ENCODE data around the gene SUSD4. TPM values are rescaled to one million over a fixed set of nuclear protein-coding genes. Genes with fewer than 3 reads are reported as not detected.

Gene SUSD4
- total and polyA plus RNA-seq, 2 donors (not counting 3 experiments of a cell fraction or from before 2014, with no cell fraction given), result not detected

- FAIRE-seq, result no peak
- H3K9ac ChIP-seq (replicated peaks; ENCODE audit: extremely low read depth, insufficient read depth, low read length), result no peak overlapping the region
- H3K4me2 ChIP-seq (ENCODE audit: insufficient read depth, low read length), result no peak overlapping the region
- no peak for DNase-seq (ENCODE audit: low read depth, low spot score)
- dilution Hi-C loops (cut with MboI; ENCODE audit: extremely low pct_ligation_motif_present, low sequenced_read_pairs) (no loop called here), intact Hi-C loops (cut with micrococcal nuclease) (no loop called here)
- no peaks in the 10 kb centered on the region for H3K9me1 ChIP-seq (replicated peaks; ENCODE audit: control insufficient read depth, extremely low read depth, insufficient read depth, low read length)
- H4K20me1 ChIP-seq (replicated peaks; ENCODE audit: control insufficient read depth, extremely low read depth, insufficient read depth, low read length), result no peaks in the 10 kb centered on the region
- no peaks in the 10 kb centered on the region for H3K79me2 ChIP-seq (ENCODE audit: control insufficient read depth, insufficient read depth, low read length)
- no peak overlapping the region for H2AFZ ChIP-seq (ENCODE audit: low read depth, low read length)
- no peaks in the 10 kb centered on the region for H3K4me1 ChIP-seq (ENCODE audit: control insufficient read depth, extremely low read depth, insufficient read depth, low read length)
- ChIA-PET POLR2A (no interaction called here), CTCF (interaction anchor here (0.7 kb wide), 1 partner anchor 138 kb away, joined by 3 read pairs; no protein-coding TSS in a partner anchor)
- H3K27ac ChIP-seq (ENCODE audit: insufficient read depth, low read depth, low read length), result no peak overlapping the region
- BruUV-seq (replicated peaks), result no TSS peak
- no peaks in the 10 kb centered on the region for H3K27me3 ChIP-seq (ENCODE audit: control insufficient read depth in 2 of 2, insufficient read depth in 2 of 2, low read length in 2 of 2)
- no peaks in the 10 kb centered on the region for H3K9me3 ChIP-seq (replicated peaks; ENCODE audit: control insufficient read depth, insufficient read depth, low read length)
- H3K36me3 ChIP-seq (ENCODE audit: control insufficient read depth in 2 of 2, extremely low read depth in 1 of 2, insufficient read depth in 2 of 2, low read length in 2 of 2), result no peaks in the 10 kb centered on the region
- no peak overlapping the region for H3K4me3 ChIP-seq (replicated peaks in 1 of 3; ENCODE audit: insufficient read depth in 1 of 3, low read depth in 1 of 3, low read length in 3 of 3)
- TF ChIP-seq CTCF (IDR thresholded peaks at IDR 0.05; ENCODE audit: extremely low read depth in 1 of 2, insufficient read depth in 1 of 2, low read depth in 1 of 2, low read length in 2 of 2) (no peak), EZH2 (IDR thresholded peaks at IDR 0.05; ENCODE audit: borderline replicate concordance, low read depth, low read length, severe bottlenecking) (no peak), GATA2 (IDR thresholded peaks at IDR 0.05; ENCODE audit: insufficient read depth, insufficient read length, low read depth, low read length) (no peak), JUN (IDR thresholded peaks at IDR 0.05; ENCODE audit: borderline replicate concordance, insufficient read depth, insufficient read length, low read depth) (no peak), MYC (IDR thresholded peaks at IDR 0.05; ENCODE audit: low read depth, low read length) (no peak), MAX (IDR thresholded peaks at IDR 0.05; ENCODE audit: insufficient read depth, insufficient read length) (no peak), POLR2A (IDR thresholded peaks at IDR 0.05; ENCODE audit: low read depth, low read length) (no peak), FOS (IDR thresholded peaks at IDR 0.05; ENCODE audit: borderline replicate concordance, insufficient read depth, low read length) (no peak), POLR2AphosphoS5 (IDR thresholded peaks at IDR 0.05; ENCODE audit: insufficient read depth, low read depth, low read length) (no peak)
Observed at GRCh38 chr1:223271085-223271781, 92.7 kb downstream of the SUSD4 start.
